ENCODE results near the gene ACR. TPM values are rescaled to one million over a fixed set of nuclear protein-coding genes. Genes with fewer than 3 reads are reported as not detected.
"Not testable (repeated sequence)": the region's sequence is repeated elsewhere in the genome, so short reads cannot be mapped to it uniquely, and the experiment has no call there.

The ACR gene
- total RNA-seq, 1 experiment from 2014 or later, result 0.21 TPM

DNA sequence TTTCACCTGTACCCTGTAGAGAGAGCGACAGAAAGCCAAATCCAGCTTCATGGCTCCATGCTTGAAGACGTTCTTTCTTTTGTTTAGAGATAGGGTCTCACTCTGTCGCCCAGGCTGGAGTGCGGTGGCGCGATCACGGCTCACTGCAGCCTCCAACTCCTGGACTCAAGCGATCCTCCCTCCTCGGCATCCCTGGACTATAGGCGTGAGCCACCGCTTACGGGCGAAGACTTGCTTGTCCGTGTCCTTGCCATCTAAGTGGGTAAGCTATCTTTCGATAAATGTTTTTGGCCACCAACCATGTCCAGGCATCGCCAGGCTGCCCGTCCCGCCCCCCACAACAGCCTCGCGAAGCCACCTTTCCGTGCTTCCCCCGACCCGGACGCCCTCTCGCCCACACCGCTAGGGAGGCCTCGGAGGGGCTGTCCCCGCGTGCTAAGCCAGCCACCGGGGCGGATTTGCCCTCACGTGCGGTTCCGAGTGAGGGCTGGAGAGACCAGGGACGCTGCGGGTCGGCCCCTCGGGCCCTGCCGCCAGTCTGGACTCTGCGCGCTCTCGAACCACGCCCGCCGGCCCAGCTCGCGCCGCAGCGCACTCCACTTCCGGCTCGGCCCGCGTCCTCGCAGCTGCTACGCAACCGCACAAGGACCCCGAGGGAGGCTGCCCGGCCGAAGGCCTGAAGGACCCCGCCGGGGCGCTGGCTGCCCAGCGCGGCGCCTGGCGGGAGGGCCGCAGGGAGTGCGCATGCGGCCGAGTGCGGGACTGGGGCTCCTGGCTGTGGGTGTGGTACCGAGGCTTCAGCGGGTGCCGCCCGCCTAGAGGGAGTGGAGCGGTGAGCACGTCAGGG lies 45.3 kb downstream of the ACR start, which contains the start of gene RABL2B:
Gene RABL2B (minus strand): TSS at position 604 of the 847 bp plus-strand sequence. CDS start 1,342 bp downstream, outside the sequence.
- CTCF ChIA-PET, result not testable (repeated sequence)

DNA sequence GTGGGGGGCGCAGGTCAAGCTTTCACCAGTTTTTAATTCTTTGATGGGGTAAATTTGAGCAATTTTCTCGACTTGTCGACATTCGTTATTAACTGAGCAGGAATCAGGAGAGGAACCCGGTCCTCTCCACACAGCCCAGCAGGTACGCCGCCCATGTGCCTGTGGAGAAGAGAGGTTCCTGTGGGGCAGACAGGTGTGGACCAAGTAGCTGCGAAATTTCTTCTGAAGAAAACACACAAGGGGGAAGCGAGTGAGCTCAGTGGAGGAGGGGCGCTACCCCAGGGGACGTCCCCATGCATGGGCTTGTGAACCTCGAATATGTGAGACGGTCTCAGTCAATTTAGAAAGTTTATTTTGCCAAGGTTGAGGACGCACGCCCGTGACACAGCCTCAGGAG lies 45.9 kb downstream of the ACR start:
- BruUV-seq (replicated peaks), result TSS peak; percentile 90

More for the DNA sequence above, 45.3 kb downstream of the ACR start, which contains the start of gene RABL2B:
- in situ Hi-C loops (cut with HindIII; ENCODE audit: low pct_unique_long_range_greater_than_20kb, low sequenced_read_pairs); H3K27ac ChIP-seq (ENCODE audit: low read length); H3K9me3 ChIP-seq (ENCODE audit: control insufficient read depth, insufficient read depth, low read depth, low read length); H3K4me1 ChIP-seq (ENCODE audit: control insufficient read depth, insufficient read depth, low read length); POLR2A ChIA-PET; BruUV-seq (replicated peaks); H3K36me3 ChIP-seq (ENCODE audit: control insufficient read depth, insufficient read depth, low read length); intact Hi-C loops (cut with micrococcal nuclease; ENCODE audit: unreplicated experiment); H3K27me3 ChIP-seq (ENCODE audit: control insufficient read depth, insufficient read depth, low read length): not testable (repeated sequence)
- ATAC-seq (peak; percentile 99), DNase-seq (ENCODE audit: low read depth, low spot score) (peak; percentile 15)
- H3K4me3 ChIP-seq (ENCODE audit: low read depth in 2 of 2, low read length in 2 of 2), result peak within 1 kb of the TSS; percentile 43 to 57
- TF ChIP-seq SIN3A (IDR thresholded peaks at IDR 0.05; ENCODE audit: borderline replicate concordance, insufficient read depth, low read depth, low read length), result peak; percentile 81; the same call in 1 of the 2 replicates

DNA sequence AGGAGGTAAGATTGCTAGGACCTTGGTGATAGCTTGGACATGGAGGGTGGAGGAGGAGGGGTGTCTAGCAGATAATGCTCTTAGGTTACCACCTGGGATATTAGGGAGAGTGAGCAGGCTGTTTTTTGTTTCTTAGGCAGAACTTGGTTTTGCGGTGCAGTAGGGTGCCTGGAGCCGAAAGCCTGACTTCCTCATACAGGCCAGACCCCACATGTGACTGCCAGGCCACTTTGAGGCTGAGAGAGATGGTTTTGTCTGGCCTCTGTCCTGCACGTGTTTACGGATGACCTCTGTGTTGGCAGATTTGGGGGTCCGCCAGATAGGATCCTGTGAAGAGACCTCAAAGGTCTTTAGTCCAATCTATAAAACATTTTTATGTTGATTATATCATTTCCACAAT lies 47.3 kb downstream of the ACR start:
- H3K9me3 ChIP-seq (ENCODE audit: control insufficient read depth, insufficient read depth, low read depth, low read length); H3K4me3 ChIP-seq (ENCODE audit: low read depth in 2 of 2, low read length in 2 of 2); in situ Hi-C loops (cut with HindIII; ENCODE audit: low pct_unique_long_range_greater_than_20kb, low sequenced_read_pairs); CTCF ChIA-PET; POLR2A ChIA-PET; H3K4me1 ChIP-seq (ENCODE audit: control insufficient read depth, insufficient read depth, low read length); intact Hi-C loops (cut with micrococcal nuclease; ENCODE audit: unreplicated experiment); BruUV-seq (replicated peaks); H3K36me3 ChIP-seq (ENCODE audit: control insufficient read depth, insufficient read depth, low read length); ATAC-seq; H3K27me3 ChIP-seq (ENCODE audit: control insufficient read depth, insufficient read depth, low read length); H3K27ac ChIP-seq (ENCODE audit: low read length); DNase-seq (ENCODE audit: low read depth, low spot score): not testable (repeated sequence)

More for the DNA sequence above, 45.9 kb downstream of the ACR start:
- POLR2A ChIA-PET; in situ Hi-C loops (cut with HindIII; ENCODE audit: low pct_unique_long_range_greater_than_20kb, low sequenced_read_pairs); H3K9me3 ChIP-seq (ENCODE audit: control insufficient read depth, insufficient read depth, low read depth, low read length); CTCF ChIA-PET; H3K36me3 ChIP-seq (ENCODE audit: control insufficient read depth, insufficient read depth, low read length); H3K27me3 ChIP-seq (ENCODE audit: control insufficient read depth, insufficient read depth, low read length); intact Hi-C loops (cut with micrococcal nuclease; ENCODE audit: unreplicated experiment); H3K27ac ChIP-seq (ENCODE audit: low read length); H3K4me1 ChIP-seq (ENCODE audit: control insufficient read depth, insufficient read depth, low read length); DNase-seq (ENCODE audit: low read depth, low spot score): not testable (repeated sequence)
- peak overlapping the region; percentile 43 to 53 for H3K4me3 ChIP-seq (ENCODE audit: low read depth in 2 of 2, low read length in 2 of 2)
- peak; percentile 57 for ATAC-seq

DNA sequence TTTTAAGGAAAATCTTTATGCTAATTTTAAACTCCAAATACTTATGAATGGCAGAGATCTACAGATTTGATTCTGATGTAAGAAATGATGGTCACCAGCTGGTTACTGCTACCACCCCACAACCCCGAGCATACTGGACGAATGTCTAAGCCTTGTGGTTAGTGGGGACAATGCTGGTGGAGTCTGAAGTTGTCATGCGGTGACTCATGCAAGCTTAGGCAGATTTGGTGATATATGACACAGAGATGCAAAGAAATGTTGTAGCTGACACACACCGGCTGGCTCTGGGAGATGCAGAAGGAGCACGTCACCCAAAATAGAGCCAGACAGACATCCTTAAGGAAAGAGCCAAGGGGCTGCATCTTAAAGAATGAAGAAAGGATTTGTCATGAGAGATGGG lies 48.9 kb downstream of the ACR start:
- ATAC-seq; H3K4me1 ChIP-seq (ENCODE audit: control insufficient read depth, insufficient read depth, low read length); intact Hi-C loops (cut with micrococcal nuclease; ENCODE audit: unreplicated experiment); H3K36me3 ChIP-seq (ENCODE audit: control insufficient read depth, insufficient read depth, low read length); H3K27me3 ChIP-seq (ENCODE audit: control insufficient read depth, insufficient read depth, low read length); H3K9me3 ChIP-seq (ENCODE audit: control insufficient read depth, insufficient read depth, low read depth, low read length); in situ Hi-C loops (cut with HindIII; ENCODE audit: low pct_unique_long_range_greater_than_20kb, low sequenced_read_pairs); POLR2A ChIA-PET; H3K27ac ChIP-seq (ENCODE audit: low read length); H3K4me3 ChIP-seq (ENCODE audit: low read depth in 2 of 2, low read length in 2 of 2); DNase-seq (ENCODE audit: low read depth, low spot score); CTCF ChIA-PET: not testable (repeated sequence)
- BruUV-seq (replicated peaks), result TSS peak; percentile 75

Other genes starting within 250 kb of the ACR start
- gene LMF2, start 230.5 kb upstream of the ACR start, total RNA-seq (2021; ENCODE audit: unreplicated experiment), result 54.2 TPM
- 55.6 TPM for gene NCAPH2, start 230.0 kb upstream of the ACR start, total RNA-seq (2021; ENCODE audit: unreplicated experiment)
- gene SCO2, start 212.6 kb upstream of the ACR start, total RNA-seq (2021; ENCODE audit: unreplicated experiment), result 14.2 TPM
- gene TYMP, start 208.2 kb upstream of the ACR start, total RNA-seq (2021; ENCODE audit: unreplicated experiment), result 56.0 TPM
- gene KLHDC7B, start 192.3 kb upstream of the ACR start, total RNA-seq (2021; ENCODE audit: unreplicated experiment), result 1.8 TPM
- not detected for gene SYCE3, start 175.3 kb upstream of the ACR start, total RNA-seq (2021; ENCODE audit: unreplicated experiment)
- 18.4 TPM for gene CPT1B, start 159.8 kb upstream of the ACR start, total RNA-seq (2021; ENCODE audit: unreplicated experiment)
- gene CHKB, start 155.4 kb upstream of the ACR start, total RNA-seq (2021; ENCODE audit: unreplicated experiment), result 43.5 TPM
- gene MAPK8IP2, start 137.4 kb upstream of the ACR start, total RNA-seq (2021; ENCODE audit: unreplicated experiment), result 38.4 TPM
- gene ARSA, start 110.1 kb upstream of the ACR start, total RNA-seq (2021; ENCODE audit: unreplicated experiment), result 43.8 TPM
- 7.6 TPM for gene SHANK3, start 65.4 kb upstream of the ACR start, total RNA-seq (2021; ENCODE audit: unreplicated experiment)
- gene RABL2B, start 45.4 kb downstream of the ACR start, total RNA-seq (2021; ENCODE audit: unreplicated experiment), result 27.7 TPM

Data from Panc1 (cell line).